Activated T-helper 17 cell treated with anti-CD3 and anti-CD28 coated beads, Interleukin-2, amount 50 U/mL, for 72 hours (primary cell): ENCODE data around the gene LPO. TPM values are rescaled to one million over a fixed set of nuclear protein-coding genes. Genes with fewer than 3 reads are reported as not detected.

Experiments
- ATAC-seq: fragments of 150-1000 bp; cut with Tn5 transposase; replicated peaks from 2 replicates; pipeline ENCODE4 v1.10.0; 2021; ENCODE audit warnings: mild to moderate bottlenecking, moderate library complexity
- H3K27ac Mint-ChIP-seq: one replicate; pipeline ENCODE4 v1.8.0; 2022; ENCODE audit warnings: mixed read lengths
- H3K27me3 Mint-ChIP-seq: one replicate; pipeline ENCODE4 v1.8.0; 2022; ENCODE audit warnings: mixed read lengths
- H3K36me3 Mint-ChIP-seq: one replicate; pipeline ENCODE4 v1.8.0; 2022; ENCODE audit warnings: low read depth, mild to moderate bottlenecking, mixed read lengths
- H3K4me1 Mint-ChIP-seq: one replicate; pipeline ENCODE4 v1.8.0; 2022; ENCODE audit warnings: mixed read lengths
- H3K4me3 Mint-ChIP-seq: one replicate; pipeline ENCODE4 v1.8.0; 2022; ENCODE audit warnings: mild to moderate bottlenecking, mixed read lengths
- H3K9me3 Mint-ChIP-seq: one replicate; pipeline ENCODE4 v1.8.0; 2022; ENCODE audit warnings: mixed read lengths
- total RNA-seq, 2 donors: library from RNA; stranded (reverse); gene quantifications; one replicate each; pipeline ENCODE4 v1.2.3, GENCODE V29; 2022

LPO gene
- total RNA-seq, 2 donors from 2014 or later = 0.16 TPM; not detected in 1

- H3K27ac Mint-ChIP-seq = peak overlapping the region; percentile 77
- H3K4me1 Mint-ChIP-seq = peaks cover 12% of the 10 kb centered on the region
- peaks cover 16% of the 10 kb centered on the region for H3K27me3 Mint-ChIP-seq
- no peaks in the 10 kb centered on the region for H3K36me3 Mint-ChIP-seq
- peak; percentile 5 for ATAC-seq
- H3K4me3 Mint-ChIP-seq = peak overlapping the region; percentile 62
- no peaks in the 10 kb centered on the region for H3K9me3 Mint-ChIP-seq
These were observed 34.2 kb downstream of the LPO start for GRCh38 chr17:58272367-58273280.

GRCh38 chr17:58273453-58274104, 35.2 kb downstream of the LPO start:
- H3K27me3 Mint-ChIP-seq = peaks cover 20% of the 10 kb centered on the region
- H3K36me3 Mint-ChIP-seq = no peaks in the 10 kb centered on the region
- H3K9me3 Mint-ChIP-seq = no peaks in the 10 kb centered on the region
- peak overlapping the region; percentile 77 for H3K27ac Mint-ChIP-seq
- H3K4me3 Mint-ChIP-seq = peak overlapping the region; percentile 62
- ATAC-seq = peak; percentile 83
- H3K4me1 Mint-ChIP-seq = peaks cover 12% of the 10 kb centered on the region

GRCh38 chr17:58275417-58275816, 37.0 kb downstream of the LPO start:
- peaks cover 26% of the 10 kb centered on the region for H3K27me3 Mint-ChIP-seq
- no peak for ATAC-seq
- no peak overlapping the region for H3K27ac Mint-ChIP-seq
- H3K36me3 Mint-ChIP-seq = no peaks in the 10 kb centered on the region
- no peak overlapping the region for H3K4me3 Mint-ChIP-seq
- peaks cover 12% of the 10 kb centered on the region for H3K4me1 Mint-ChIP-seq
- no peaks in the 10 kb centered on the region for H3K9me3 Mint-ChIP-seq

GRCh38 chr17:58276423-58276822, 38.0 kb downstream of the LPO start:
- H3K4me1 Mint-ChIP-seq = peaks cover 12% of the 10 kb centered on the region
- no peak overlapping the region for H3K4me3 Mint-ChIP-seq
- H3K27me3 Mint-ChIP-seq = peaks cover 26% of the 10 kb centered on the region
- no peak for ATAC-seq
- no peak overlapping the region for H3K27ac Mint-ChIP-seq
- no peaks in the 10 kb centered on the region for H3K9me3 Mint-ChIP-seq
- H3K36me3 Mint-ChIP-seq = no peaks in the 10 kb centered on the region

GRCh38 chr17:58277107-58277801, 38.9 kb downstream of the LPO start:
- Mint-ChIP-seq H3K27ac (no peak overlapping the region), H3K4me1 (peaks cover 10% of the 10 kb centered on the region), H3K36me3 (no peaks in the 10 kb centered on the region), H3K9me3 (no peaks in the 10 kb centered on the region), H3K27me3 (peaks cover 23% of the 10 kb centered on the region), H3K4me3 (no peak overlapping the region)
- no peak for ATAC-seq

- Mint-ChIP-seq H3K27me3 (peaks cover 21% of the 10 kb centered on the region), H3K4me3 (no peak overlapping the region), H3K36me3 (no peaks in the 10 kb centered on the region), H3K4me1 (peaks cover 7% of the 10 kb centered on the region), H3K27ac (no peak overlapping the region), H3K9me3 (no peaks in the 10 kb centered on the region)
- ATAC-seq = no peak
These were observed 39.6 kb downstream of the LPO start for GRCh38 chr17:58277802-58278595.

GRCh38 chr17:58278661-58279015, 40.3 kb downstream of the LPO start:
- Mint-ChIP-seq H3K27ac (no peak overlapping the region), H3K36me3 (no peaks in the 10 kb centered on the region), H3K27me3 (peaks cover 23% of the 10 kb centered on the region), H3K4me3 (no peak overlapping the region), H3K4me1 (peaks cover under 1% of the 10 kb centered on the region), H3K9me3 (no peaks in the 10 kb centered on the region)
- no peak for ATAC-seq

GRCh38 chr17:58279016-58279711, 40.8 kb downstream of the LPO start:
- peaks cover 24% of the 10 kb centered on the region for H3K27me3 Mint-ChIP-seq
- H3K4me1 Mint-ChIP-seq = no peaks in the 10 kb centered on the region
- H3K36me3 Mint-ChIP-seq = no peaks in the 10 kb centered on the region
- no peak for ATAC-seq
- H3K9me3 Mint-ChIP-seq = no peaks in the 10 kb centered on the region
- no peak overlapping the region for H3K27ac Mint-ChIP-seq
- no peak overlapping the region for H3K4me3 Mint-ChIP-seq

- Mint-ChIP-seq H3K9me3 (no peaks in the 10 kb centered on the region), H3K4me1 (no peaks in the 10 kb centered on the region), H3K27me3 (peaks cover 24% of the 10 kb centered on the region), H3K27ac (no peak overlapping the region), H3K36me3 (no peaks in the 10 kb centered on the region), H3K4me3 (no peak overlapping the region)
- peak; percentile 28 for ATAC-seq
These were observed 41.5 kb downstream of the LPO start for GRCh38 chr17:58279736-58280479.

- no peaks in the 10 kb centered on the region for H3K36me3 Mint-ChIP-seq
- H3K4me3 Mint-ChIP-seq = no peak within 1 kb of the TSS
- H3K27ac Mint-ChIP-seq = no peak within 1 kb of the TSS
- no peaks in the 10 kb centered on the region for H3K9me3 Mint-ChIP-seq
- ATAC-seq = no peak
- H3K4me1 Mint-ChIP-seq = no peaks in the 10 kb centered on the region
- H3K27me3 Mint-ChIP-seq = peaks cover 24% of the 10 kb centered on the region
These were observed 42.3 kb downstream of the LPO start, which contains the start of gene MPO for GRCh38 chr17:58280480-58281217. MPO (minus strand) TSS chr17:58280935; CDS start chr17:58280758, 177 bp downstream.

GRCh38 chr17:58281511-58282011, 43.2 kb downstream of the LPO start:
- Mint-ChIP-seq H3K27me3 (peaks cover 18% of the 10 kb centered on the region), H3K4me1 (no peaks in the 10 kb centered on the region), H3K9me3 (no peaks in the 10 kb centered on the region), H3K36me3 (no peaks in the 10 kb centered on the region), H3K27ac (no peak overlapping the region), H3K4me3 (no peak overlapping the region)
- ATAC-seq = no peak

GRCh38 chr17:58282442-58282841, 44.1 kb downstream of the LPO start:
- no peaks in the 10 kb centered on the region for H3K9me3 Mint-ChIP-seq
- ATAC-seq = no peak

More at GRCh38 chr17:58282442-58282841, 44.1 kb downstream of the LPO start:
- Mint-ChIP-seq H3K27me3 (peaks cover 22% of the 10 kb centered on the region), H3K36me3 (no peaks in the 10 kb centered on the region), H3K27ac (no peak overlapping the region), H3K4me1 (no peaks in the 10 kb centered on the region), H3K4me3 (no peak overlapping the region)
